ENCODE results near the gene PKDCC.

DNA sequence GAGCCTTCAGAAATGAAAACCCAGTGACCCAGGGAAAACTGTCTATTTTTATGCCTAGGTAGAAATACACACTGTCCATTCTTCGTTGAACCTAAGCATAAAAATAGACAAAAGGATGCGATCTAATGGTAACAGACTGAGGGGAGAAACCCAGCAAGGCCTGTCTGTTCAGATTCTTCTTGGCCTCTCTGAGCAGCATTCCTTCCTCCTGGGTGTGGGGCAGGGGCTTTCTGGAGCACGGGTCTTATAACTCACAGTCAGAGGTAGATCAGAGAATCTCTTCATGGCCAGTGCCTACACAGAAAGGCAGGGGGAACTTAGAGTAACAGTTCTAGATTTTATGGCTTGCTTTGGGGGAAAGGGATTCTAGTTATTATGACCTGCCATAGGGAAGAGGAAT is 56.0 kb downstream of the PKDCC start:
- no peak for TF ChIP-seq POLR2AphosphoS5 (IDR thresholded peaks at IDR 0.05)
- TF ChIP-seq, protein P1, sequence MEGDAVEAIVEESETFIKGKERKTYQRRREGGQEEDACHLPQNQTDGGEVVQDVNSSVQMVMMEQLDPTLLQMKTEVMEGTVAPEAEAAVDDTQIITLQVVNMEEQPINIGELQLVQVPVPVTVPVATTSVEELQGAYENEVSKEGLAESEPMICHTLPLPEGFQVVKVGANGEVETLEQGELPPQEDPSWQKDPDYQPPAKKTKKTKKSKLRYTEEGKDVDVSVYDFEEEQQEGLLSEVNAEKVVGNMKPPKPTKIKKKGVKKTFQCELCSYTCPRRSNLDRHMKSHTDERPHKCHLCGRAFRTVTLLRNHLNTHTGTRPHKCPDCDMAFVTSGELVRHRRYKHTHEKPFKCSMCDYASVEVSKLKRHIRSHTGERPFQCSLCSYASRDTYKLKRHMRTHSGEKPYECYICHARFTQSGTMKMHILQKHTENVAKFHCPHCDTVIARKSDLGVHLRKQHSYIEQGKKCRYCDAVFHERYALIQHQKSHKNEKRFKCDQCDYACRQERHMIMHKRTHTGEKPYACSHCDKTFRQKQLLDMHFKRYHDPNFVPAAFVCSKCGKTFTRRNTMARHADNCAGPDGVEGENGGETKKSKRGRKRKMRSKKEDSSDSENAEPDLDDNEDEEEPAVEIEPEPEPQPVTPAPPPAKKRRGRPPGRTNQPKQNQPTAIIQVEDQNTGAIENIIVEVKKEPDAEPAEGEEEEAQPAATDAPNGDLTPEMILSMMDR (IDR thresholded peaks at IDR 0.05 in 8 of 11, conservative IDR thresholded peaks at IDR 0.05 in 3 of 11), result no peak
